CD4-positive, alpha-beta T cell (primary cell): ENCODE data around the gene CYB5R3. TPM values are rescaled to one million over a fixed set of nuclear protein-coding genes. Genes with fewer than 3 reads are reported as not detected.

Experiments
- ATAC-seq: fragments of 200-7000 bp; cut with Tn5 transposase; one replicate; pipeline ENCODE4 v1.10.0; 2022; ENCODE audit warnings: mild to moderate bottlenecking; ENCODE audit not compliant: poor library complexity
- CTCF ChIA-PET: fragments of 350-600 bp; sonication (Branson Sonifier 250); formaldehyde crosslinking; loops from one replicate; lab custom pipeline; 2021; ENCODE audit warnings: antibody characterized with exemption, inconsistent platforms; lab: Charles Lee
- POLR2A ChIA-PET: fragments of 350-600 bp; sonication (Branson Sonifier 250); formaldehyde crosslinking; loops from one replicate; lab custom pipeline; 2021; ENCODE audit warnings: antibody characterized with exemption, inconsistent platforms; lab: Charles Lee
- DNase-seq, 14 experiments: peaks; one replicate each; pipeline ENCODE4 v3.0.0-alpha.2; 2013 to 2020; ENCODE audit warnings: mixed read lengths in 2 of 14
- H3K27ac ChIP-seq, 2 donors: one replicate each; pipeline versions ENCODE4 v1.5.1 to v1.7.0; 2013; ENCODE audit warnings: low read length in 2 of 2, low read depth in 1 of 2, mild to moderate bottlenecking in 1 of 2
- H3K27me3 ChIP-seq, 2 experiments: 1 replicate in 1 of 2; 2 replicates in 1 of 2; pipeline versions ENCODE4 v1.6.1 to v1.7.0; 2013; ENCODE audit warnings: low read length in 2 of 2, control low read depth in 1 of 2, mild to moderate bottlenecking in 1 of 2, moderate library complexity in 1 of 2; ENCODE audit not compliant: insufficient read depth in 2 of 2, control insufficient read depth in 1 of 2
- H3K36me3 ChIP-seq: one replicate; pipeline ENCODE4 v1.6.1; 2013; ENCODE audit warnings: low read length, control low read depth; ENCODE audit not compliant: insufficient read depth
- H3K4me1 ChIP-seq: one replicate; pipeline ENCODE4 v1.6.1; 2013; ENCODE audit warnings: low read length, control low read depth; ENCODE audit not compliant: insufficient read depth
- H3K4me3 ChIP-seq: one replicate; pipeline ENCODE4 v1.5.1; 2013; ENCODE audit warnings: mild to moderate bottlenecking, low read length, moderate library complexity
- H3K9me3 ChIP-seq, 2 experiments: 1 replicate in 1 of 2; 2 replicates in 1 of 2; pipeline versions ENCODE4 v1.6.1 to v1.7.0; 2013; ENCODE audit warnings: low read length in 2 of 2, mild to moderate bottlenecking in 2 of 2, control low read depth in 1 of 2, moderate library complexity in 1 of 2; ENCODE audit not compliant: control insufficient read depth in 1 of 2, insufficient read depth in 1 of 2
- H3K27ac Mint-ChIP-seq: one replicate; pipeline ENCODE4 v1.8.0; 2020; ENCODE audit warnings: mixed read lengths
- H3K27me3 Mint-ChIP-seq: one replicate; pipeline ENCODE4 v1.8.0; 2021; ENCODE audit warnings: mixed read lengths
- H3K36me3 Mint-ChIP-seq: one replicate; pipeline ENCODE4 v1.8.0; 2021; ENCODE audit warnings: low read depth, mixed read lengths
- H3K4me1 Mint-ChIP-seq: one replicate; pipeline ENCODE4 v1.8.0; 2021; ENCODE audit warnings: low read depth, mixed read lengths
- H3K4me3 Mint-ChIP-seq: one replicate; pipeline ENCODE4 v1.8.0; 2020; ENCODE audit warnings: mild to moderate bottlenecking, mixed read lengths
- H3K9me3 Mint-ChIP-seq: one replicate; pipeline ENCODE4 v1.8.0; 2020; ENCODE audit warnings: mixed read lengths
- intact Hi-C, 2 experiments: fragments of 100-400 bp; cut with DNase I in 1 of 2; cut with micrococcal nuclease in 1 of 2; formaldehyde crosslinking; loops; one replicate each; pipeline versions ENCODE4 v1.15.1 to v1.9.0; 2023 to 2025; cut with DNase I, micrococcal nuclease
- total RNA-seq, 174 experiments: library from RNA in 2 of 174; stranded (reverse) in 2 of 174; gene quantifications; one replicate each; pipeline ENCODE4 v1.2.3 and lab custom pipeline; 2021 to 2026
- TF ChIP-seq, protein P1 (sequence below): fragments of 200-600 bp; IDR thresholded peaks from one replicate; pipeline ENCODE4 v1.8.0; 2022; ENCODE audit warnings: antibody characterized with exemption, mild to moderate bottlenecking

CYB5R3 gene
- total RNA-seq, 2 experiments from 2014 or later: 39.8 to 41.2 TPM

DNA sequence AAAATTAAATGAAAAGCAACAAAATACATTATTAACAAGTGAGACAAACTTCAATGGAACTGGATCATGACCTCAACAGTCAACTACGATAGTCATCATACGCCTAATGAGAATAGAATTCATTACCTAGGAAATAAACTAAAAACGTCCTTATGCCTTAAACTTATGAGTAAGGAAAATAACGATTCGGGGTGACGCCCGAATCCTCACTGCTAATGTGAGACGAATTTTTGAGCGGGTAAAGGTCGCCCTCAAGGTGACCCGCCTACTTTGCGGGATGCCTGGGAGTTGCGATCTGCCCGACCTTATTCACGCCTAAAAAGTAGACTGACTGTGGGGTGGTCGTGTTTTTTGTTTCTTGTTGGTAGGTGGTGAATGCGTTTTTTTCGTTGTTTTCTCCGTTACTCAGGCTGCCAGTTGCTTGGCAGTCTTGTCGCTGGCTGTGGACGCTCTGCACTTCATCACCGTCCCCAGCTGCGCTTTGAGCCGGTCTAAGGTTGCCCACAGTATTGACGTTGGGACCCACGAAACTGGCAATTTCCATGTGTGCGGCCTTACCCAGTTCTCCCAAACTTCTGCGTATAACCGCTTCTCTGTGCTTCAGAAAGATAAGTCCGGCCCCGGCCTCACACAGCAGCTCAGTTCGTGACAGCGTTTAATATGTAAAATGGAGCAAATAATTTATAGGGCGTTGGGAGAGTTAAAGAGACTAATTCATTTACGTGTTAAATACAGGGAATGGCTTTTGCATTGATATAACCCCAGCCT is 33.9 kb downstream of the CYB5R3 start:
- intact Hi-C loops: loop anchor here (2.0 to 10.0 kb wide), 5 partner anchors 32 to 572 kb away; partner anchors contain the start of genes ARFGAP3 (in 1 of the 2), CYB5R3 (in 1 of the 2), NAGA (in 1 of the 2) and PHETA2 (in 1 of the 2)
- POLR2A ChIA-PET: interaction anchor here (0.6 to 3.6 kb wide), 32 partner anchors 8 to 1329 kb away, joined by 3 to 58 read pairs (median 4); partner anchors contain the start of genes ACO2, CCDC134, CYB5R3 and NDUFA6
- Histone ChIP-seq H3K27me3 (no peaks in the 10 kb centered on the region), H3K36me3 (peaks cover 34% of the 10 kb centered on the region), H3K4me3 (peak overlapping the region; percentile 91), H3K4me1 (peaks cover 56% of the 10 kb centered on the region), H3K9me3 (no peaks in the 10 kb centered on the region), H3K27ac (peak overlapping the region; percentile 83 to 98)
- TF ChIP-seq, protein P1, sequence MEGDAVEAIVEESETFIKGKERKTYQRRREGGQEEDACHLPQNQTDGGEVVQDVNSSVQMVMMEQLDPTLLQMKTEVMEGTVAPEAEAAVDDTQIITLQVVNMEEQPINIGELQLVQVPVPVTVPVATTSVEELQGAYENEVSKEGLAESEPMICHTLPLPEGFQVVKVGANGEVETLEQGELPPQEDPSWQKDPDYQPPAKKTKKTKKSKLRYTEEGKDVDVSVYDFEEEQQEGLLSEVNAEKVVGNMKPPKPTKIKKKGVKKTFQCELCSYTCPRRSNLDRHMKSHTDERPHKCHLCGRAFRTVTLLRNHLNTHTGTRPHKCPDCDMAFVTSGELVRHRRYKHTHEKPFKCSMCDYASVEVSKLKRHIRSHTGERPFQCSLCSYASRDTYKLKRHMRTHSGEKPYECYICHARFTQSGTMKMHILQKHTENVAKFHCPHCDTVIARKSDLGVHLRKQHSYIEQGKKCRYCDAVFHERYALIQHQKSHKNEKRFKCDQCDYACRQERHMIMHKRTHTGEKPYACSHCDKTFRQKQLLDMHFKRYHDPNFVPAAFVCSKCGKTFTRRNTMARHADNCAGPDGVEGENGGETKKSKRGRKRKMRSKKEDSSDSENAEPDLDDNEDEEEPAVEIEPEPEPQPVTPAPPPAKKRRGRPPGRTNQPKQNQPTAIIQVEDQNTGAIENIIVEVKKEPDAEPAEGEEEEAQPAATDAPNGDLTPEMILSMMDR: no peak
- peaks cover 48% of the 10 kb centered on the region for H3K36me3 Mint-ChIP-seq
- peak; percentile 47 to 96 (median 74) for DNase-seq
- H3K27me3 Mint-ChIP-seq: no peaks in the 10 kb centered on the region
- peak overlapping the region; percentile 99 for H3K27ac Mint-ChIP-seq
- ATAC-seq: peak; percentile 69
- no peaks in the 10 kb centered on the region for H3K9me3 Mint-ChIP-seq
- H3K4me3 Mint-ChIP-seq: peak overlapping the region; percentile 90
- H3K4me1 Mint-ChIP-seq: peaks cover 52% of the 10 kb centered on the region
- CTCF ChIA-PET: interaction anchor here (0.9 kb wide), 1 partner anchor 33 kb away, joined by 3 read pairs; no protein-coding TSS in a partner anchor

DNA sequence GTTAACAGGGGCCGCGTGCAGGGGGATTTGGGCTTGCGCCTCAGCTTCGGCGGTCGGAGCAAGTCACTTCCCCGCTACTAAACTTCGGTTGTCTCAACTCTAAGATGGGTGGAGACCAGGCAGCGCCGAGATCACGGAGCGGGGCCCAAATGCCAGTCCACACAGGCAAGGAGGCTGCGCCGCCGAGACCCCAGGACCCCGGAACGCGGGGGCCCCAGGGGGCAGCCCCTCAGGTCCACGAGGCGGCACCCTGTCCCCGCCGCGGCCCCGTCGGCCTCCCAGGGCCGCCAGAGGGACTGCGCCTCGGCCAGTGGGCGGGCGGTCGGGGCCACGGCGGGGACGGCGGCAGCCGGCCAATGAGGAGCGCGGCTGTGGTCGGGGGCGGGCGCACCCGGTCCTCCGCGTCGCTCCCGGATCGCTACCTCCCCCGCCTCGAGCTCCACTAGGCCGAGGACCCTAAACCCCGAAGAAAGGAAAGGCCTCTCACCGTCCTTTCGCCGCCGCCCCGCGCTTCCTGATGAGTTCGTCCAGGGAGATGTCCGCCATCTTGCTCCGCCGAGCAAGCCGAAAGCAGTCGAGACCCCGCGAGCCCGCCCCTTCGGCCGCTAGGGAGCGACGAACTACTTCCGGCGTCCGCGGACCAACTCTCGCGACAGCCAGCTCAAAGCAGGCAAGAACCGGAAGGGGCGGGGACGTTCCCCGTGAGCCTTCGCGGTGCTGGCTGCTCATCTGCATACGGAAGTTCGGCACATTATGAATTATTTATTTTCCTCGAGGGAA is 34.7 kb downstream of the CYB5R3 start, which contains the start of gene POLDIP3:
POLDIP3 (minus strand) TSS at position 572 of the 780 bp plus-strand sequence; CDS start at position 546, 26 bp downstream.
- POLR2A ChIA-PET: interaction anchor here (0.6 to 3.6 kb wide), 31 partner anchors 8 to 1328 kb away, joined by 3 to 58 read pairs (median 4); partner anchors contain the start of genes ACO2, CCDC134, CYB5R3 and NDUFA6
- TF ChIP-seq, protein P1: no peak

More for the DNA sequence above, 34.7 kb downstream of the CYB5R3 start, which contains the start of gene POLDIP3:
- DNase-seq (peak; percentile 98 to 99 (median 99)), ATAC-seq (peak; percentile 69)
- H3K9me3 Mint-ChIP-seq: no peaks in the 10 kb centered on the region
- peaks cover 60% of the 10 kb centered on the region for H3K4me1 Mint-ChIP-seq
- H3K9me3 ChIP-seq: no peaks in the 10 kb centered on the region
- H3K4me3 ChIP-seq: peak within 1 kb of the TSS; percentile 91
- H3K27ac ChIP-seq: peak within 1 kb of the TSS; percentile 83 to 98
- peaks cover 56% of the 10 kb centered on the region for H3K36me3 Mint-ChIP-seq
- H3K27ac Mint-ChIP-seq: peak within 1 kb of the TSS; percentile 99
- intact Hi-C loops: loop anchor here (1.0 to 10.0 kb wide), 7 partner anchors 32 to 572 kb away; partner anchors contain the start of genes CYB5R3 (in 2 of the 2), ARFGAP3 (in 1 of the 2), NAGA (in 1 of the 2) and PHETA2 (in 1 of the 2)
- H3K4me3 Mint-ChIP-seq: peak within 1 kb of the TSS; percentile 92
- peaks cover 33% of the 10 kb centered on the region for H3K36me3 ChIP-seq
- no peaks in the 10 kb centered on the region for H3K27me3 ChIP-seq
- H3K4me1 ChIP-seq: peaks cover 64% of the 10 kb centered on the region
- no peaks in the 10 kb centered on the region for H3K27me3 Mint-ChIP-seq
- CTCF ChIA-PET: interaction anchor here (0.9 kb wide), 1 partner anchor 32 kb away, joined by 3 read pairs; no protein-coding TSS in a partner anchor
